PFSK-1 (cell line): ENCODE data around the gene ZNF281.

Experiments
- POLR2AphosphoS5 ChIP-seq: IDR thresholded peaks from 2 replicates; pipeline ENCODE4 v1.6.1; 2012; ENCODE audit warnings: low read depth, mild to moderate bottlenecking, control low read depth, low read length, moderate library complexity
- SIN3A ChIP-seq: IDR thresholded peaks from 2 replicates; pipeline ENCODE4 v1.6.1; 2012; ENCODE audit warnings: mild to moderate bottlenecking, low read length, moderate library complexity, borderline replicate concordance; ENCODE audit not compliant: insufficient read depth
- TF ChIP-seq, protein P1 (sequence below), 2 experiments: IDR thresholded peaks; 2 replicates each; pipeline versions ENCODE4 v1.6.1 to v1.8.0; 2011 to 2012; ENCODE audit warnings: low read depth in 2 of 2, low read length in 2 of 2, control low read depth in 1 of 2, inconsistent platforms in 1 of 2, mild to moderate bottlenecking in 1 of 2, moderate library complexity in 1 of 2; ENCODE audit not compliant: insufficient read depth in 1 of 2

DNA sequence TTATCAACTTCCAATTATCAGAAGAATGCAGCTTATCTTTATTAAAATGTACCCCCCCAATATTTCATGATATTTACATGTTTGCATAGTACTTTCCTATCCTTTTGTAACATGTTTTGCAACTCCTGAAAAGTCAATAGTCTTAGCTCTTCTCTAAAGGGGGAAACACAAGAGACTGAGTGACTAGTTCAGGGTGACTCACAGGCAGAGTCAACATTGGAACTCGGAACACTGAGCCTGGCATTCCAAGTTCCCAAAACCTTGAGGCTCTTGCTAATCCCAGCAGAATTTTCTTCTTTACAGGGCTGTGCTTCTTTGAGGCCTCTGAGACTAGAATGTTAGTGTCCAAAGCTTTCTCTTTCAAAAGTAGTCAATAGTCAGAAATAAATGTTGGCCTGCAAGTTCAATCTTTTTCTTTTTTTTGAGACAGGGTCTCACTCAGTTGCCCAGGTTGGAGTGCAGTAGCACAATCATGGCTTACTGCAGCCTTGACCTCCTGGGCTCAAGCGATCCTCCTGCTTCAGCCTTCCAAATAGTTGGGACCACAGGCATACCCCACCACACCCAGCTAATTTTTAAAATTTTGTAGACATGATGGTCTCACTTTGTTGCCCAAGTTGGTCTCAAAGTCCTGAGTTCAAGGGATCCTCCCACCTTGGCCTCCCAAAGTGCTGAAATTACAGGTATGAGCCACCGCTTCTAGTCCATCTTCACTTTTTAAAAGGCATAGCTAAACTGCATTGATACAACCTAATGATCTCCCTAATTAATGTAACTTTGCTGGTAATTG, 37.5 kb downstream of the ZNF281 start:
- no peak for TF ChIP-seq POLR2AphosphoS5
- TF ChIP-seq, protein P1, sequence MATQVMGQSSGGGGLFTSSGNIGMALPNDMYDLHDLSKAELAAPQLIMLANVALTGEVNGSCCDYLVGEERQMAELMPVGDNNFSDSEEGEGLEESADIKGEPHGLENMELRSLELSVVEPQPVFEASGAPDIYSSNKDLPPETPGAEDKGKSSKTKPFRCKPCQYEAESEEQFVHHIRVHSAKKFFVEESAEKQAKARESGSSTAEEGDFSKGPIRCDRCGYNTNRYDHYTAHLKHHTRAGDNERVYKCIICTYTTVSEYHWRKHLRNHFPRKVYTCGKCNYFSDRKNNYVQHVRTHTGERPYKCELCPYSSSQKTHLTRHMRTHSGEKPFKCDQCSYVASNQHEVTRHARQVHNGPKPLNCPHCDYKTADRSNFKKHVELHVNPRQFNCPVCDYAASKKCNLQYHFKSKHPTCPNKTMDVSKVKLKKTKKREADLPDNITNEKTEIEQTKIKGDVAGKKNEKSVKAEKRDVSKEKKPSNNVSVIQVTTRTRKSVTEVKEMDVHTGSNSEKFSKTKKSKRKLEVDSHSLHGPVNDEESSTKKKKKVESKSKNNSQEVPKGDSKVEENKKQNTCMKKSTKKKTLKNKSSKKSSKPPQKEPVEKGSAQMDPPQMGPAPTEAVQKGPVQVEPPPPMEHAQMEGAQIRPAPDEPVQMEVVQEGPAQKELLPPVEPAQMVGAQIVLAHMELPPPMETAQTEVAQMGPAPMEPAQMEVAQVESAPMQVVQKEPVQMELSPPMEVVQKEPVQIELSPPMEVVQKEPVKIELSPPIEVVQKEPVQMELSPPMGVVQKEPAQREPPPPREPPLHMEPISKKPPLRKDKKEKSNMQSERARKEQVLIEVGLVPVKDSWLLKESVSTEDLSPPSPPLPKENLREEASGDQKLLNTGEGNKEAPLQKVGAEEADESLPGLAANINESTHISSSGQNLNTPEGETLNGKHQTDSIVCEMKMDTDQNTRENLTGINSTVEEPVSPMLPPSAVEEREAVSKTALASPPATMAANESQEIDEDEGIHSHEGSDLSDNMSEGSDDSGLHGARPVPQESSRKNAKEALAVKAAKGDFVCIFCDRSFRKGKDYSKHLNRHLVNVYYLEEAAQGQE (IDR thresholded peaks at IDR 0.05; ENCODE audit: insufficient read depth in 1 of 2, low read depth in 2 of 2, low read length in 2 of 2) = no peak
- TF ChIP-seq SIN3A = no peak
